COLO668 (cell line): ENCODE measurements around the gene TTN.

Experiments used
- DNase-seq: peaks from one replicate; lab custom pipeline; 2025; ENCODE audit not compliant: unreplicated experiment; lab: John Stamatoyannopoulos, UW

The TTN gene

DNA sequence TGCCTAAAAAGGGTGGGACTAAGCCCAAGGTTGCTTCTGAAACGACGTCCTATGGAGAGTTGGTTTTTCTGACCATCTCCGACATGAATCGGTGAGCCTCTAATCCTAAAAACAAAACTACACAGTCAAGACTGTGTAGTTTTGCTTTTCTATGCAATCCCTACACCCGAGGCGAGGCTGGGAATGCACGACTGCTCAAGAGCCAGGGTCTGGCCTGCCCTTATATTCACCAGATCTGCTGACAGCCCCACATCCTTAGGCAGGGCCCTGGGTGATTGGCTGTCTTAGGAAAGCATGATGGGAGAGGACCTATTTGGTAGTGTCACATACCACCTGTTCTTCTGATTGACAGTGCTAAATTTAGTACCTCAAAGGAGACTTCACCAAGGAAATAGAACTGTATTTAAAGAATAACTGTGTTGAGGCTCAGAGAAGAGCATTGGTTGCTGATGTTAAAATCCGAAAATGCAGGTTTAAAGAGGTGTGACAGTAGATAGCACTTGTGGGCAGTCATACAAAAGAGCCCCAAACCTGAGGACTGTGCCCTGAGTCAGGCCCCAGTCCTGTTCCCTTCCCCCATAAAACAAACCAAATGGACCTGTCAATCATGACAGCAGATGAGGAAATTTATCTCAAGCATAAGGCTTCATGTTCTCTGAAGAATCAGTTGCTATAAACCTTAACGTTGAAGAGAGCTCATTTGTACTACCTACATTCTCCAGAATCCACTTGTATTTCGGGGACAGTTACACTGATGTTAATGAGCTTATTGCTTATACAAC, at the start of gene TTN:
Gene TTN (minus strand): TSS at position 197 of the 782 bp plus-strand sequence. CDS start 2,781 bp downstream, outside the sequence.
- no peak for DNase-seq

- no peak for DNase-seq
Observed at GRCh38 chr2:178855151-178855550, 47.9 kb upstream of the TTN start.

DNA sequence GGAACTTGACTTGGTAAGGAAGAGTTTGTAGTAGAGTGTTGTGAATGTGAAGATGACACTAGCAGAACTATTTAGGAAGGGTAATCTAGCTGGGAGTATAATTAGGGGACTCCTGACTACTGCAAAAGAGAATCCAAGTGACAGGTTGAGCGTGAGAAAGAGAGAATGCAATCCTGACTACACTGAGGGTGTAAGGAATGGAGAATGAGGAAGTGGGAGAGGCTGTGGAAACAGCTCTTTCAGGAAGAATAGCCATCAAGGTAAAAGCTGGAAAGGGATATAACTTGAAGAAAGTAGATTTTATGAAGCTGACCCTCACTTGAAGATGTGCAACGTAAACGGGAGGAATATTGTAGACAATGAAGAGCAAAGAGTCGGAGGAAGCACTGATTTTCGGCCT, 41.1 kb upstream of the TTN start:
- no peak for DNase-seq

DNA sequence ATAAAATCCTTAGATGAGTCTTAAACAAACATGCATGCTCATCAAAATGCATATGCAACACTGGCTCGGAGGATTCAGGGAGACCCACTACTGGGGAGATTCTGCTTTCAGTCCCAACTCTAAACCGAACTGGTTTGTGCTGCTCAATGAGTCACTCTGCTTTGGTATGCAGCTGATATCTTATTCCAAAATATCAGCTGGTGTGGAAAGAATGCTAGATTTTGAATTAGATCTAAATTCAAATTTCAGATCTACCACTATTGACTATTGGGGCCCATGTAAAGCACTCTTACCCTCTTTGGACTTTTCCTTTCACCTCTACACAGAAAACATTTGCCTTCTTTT, 39.2 kb upstream of the TTN start:
- DNase-seq: no peak

DNA sequence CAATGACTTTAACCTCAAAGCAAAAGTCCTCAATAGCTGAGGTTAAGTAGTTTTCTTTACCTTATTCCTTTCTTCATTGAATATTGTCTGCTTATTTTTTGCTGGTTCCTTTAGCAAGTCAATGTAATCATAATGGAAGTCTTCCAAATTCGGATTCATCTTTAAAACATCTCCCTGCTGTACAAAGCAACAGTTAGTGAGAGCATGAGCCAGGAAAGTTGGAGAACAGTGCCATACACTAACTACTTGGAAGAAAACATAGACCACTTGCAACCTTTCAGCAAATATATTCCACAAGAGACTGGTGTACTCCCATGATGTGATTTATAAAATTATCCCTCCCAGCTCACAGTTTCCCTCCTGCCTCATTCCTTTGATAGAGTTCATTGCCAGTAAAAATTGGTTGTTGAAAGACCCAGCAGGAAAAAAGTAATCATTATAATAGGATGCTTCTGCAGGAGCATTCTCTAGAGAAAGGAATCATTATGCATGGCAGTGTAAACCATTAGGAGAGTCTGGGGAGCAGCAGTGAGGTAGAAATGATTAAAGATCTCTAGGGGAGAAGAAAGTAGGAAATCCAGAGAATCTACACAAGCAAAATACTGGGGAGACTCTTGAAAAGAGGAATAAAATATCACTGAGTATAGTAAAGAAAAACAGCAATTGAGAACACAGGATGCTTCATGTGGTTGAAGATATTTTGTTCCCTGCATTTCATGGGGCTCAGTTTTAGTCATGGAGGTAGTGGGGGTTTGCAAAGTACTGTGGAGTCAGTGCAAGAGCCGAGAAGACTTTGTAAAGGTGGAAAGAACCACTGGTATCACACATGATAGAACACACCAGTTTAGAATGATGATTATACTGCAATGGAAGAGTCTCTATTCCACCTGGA, 38.6 kb upstream of the TTN start:
- DNase-seq: no peak

- DNase-seq: no peak
Observed at GRCh38 chr2:178844701-178845100, 37.5 kb upstream of the TTN start.

- no peak for DNase-seq
Observed at GRCh38 chr2:178844269-178844668, 37.0 kb upstream of the TTN start.

DNA sequence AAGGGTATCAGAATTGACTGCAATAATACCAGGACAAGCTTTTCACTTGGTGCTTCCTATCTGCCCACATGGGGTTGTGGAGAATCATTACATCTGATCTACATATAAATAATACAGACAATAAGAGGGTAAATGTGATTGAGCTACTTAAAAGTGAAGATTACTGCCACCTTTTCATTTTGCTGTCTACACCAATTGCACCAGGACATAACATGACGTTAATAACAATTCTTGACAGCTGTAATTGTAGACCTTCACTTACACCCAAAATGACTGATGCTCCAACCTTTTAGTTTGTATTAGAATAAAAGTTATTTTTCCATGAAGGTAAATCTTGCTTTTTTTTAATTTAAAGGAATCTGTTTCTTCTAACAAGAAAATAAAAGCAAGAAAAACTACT, 36.5 kb upstream of the TTN start:
- no peak for DNase-seq

DNA sequence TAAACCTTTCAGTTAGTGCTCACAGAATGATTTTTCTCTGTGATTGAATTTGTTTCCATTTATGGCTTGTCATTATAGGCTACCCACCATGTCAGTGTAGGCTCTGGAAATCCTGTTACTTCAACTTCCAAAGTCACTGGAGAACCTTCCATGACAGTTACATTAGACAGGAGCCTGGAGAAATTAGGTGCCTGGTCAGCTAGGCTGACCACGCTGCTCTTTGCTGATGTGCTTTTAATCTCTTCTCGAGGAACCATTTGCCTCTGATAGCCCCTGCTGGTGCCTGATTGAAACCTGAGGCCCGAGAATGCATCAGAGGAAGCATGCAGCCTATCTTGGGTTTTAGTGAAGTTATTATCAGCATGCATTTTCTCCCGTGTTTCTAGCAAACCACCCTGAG, 29.6 kb upstream of the TTN start:
- no peak for DNase-seq

GRCh38 chr2:178834086-178834485, 26.9 kb upstream of the TTN start:
- DNase-seq: no peak

DNA sequence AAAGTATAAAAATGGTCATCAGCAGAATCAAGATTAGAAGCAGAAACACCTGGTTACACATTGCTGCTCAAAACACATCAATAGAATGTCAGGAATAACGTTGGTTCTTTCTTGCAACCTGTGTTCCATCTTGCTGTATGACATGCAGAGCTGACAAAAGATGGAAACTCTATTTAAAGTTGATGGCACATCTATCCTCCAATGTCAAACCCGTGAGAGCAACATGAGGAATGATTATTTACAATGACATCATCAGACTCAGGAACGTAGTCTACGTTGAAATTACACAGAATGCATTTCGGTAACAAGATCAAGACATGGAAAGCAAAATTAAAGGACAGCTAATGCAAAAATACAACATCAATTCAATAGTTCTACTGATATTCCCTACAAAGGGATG, 26.2 kb upstream of the TTN start:
- DNase-seq: no peak

DNA sequence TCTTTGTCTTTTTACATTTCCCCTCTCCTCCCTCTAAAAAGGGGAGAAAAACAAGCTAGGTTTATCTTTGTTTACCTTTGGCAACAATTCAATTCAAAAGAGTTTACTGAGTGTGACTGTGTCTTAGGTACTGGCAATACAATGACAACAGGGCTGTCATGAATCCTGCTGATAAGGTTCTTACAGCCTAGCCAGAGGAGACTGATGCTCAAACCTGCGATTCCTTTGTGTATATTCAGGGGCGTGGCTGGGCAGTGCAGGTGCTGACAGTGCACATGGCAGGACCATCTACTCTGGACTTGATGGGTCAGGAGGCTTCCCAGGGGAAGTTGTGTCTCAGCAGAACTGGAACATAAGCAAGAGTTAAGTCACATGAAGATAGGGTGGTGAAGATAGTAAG, 23.2 kb upstream of the TTN start:
- peak; percentile 18 for DNase-seq

GRCh38 chr2:178829981-178830380, 22.8 kb upstream of the TTN start:
- no peak for DNase-seq

- DNase-seq: no peak
Observed at GRCh38 chr2:178829299-178829960, 22.2 kb upstream of the TTN start.

GRCh38 chr2:178828486-178828881, 21.3 kb upstream of the TTN start:
- DNase-seq: no peak

- DNase-seq: no peak
Observed at GRCh38 chr2:178827739-178828485, 20.7 kb upstream of the TTN start.

- DNase-seq: no peak
Observed at GRCh38 chr2:178827111-178827510, 19.9 kb upstream of the TTN start.

GRCh38 chr2:178825183-178825582, 18.0 kb upstream of the TTN start:
- no peak for DNase-seq

- DNase-seq: no peak
Observed at GRCh38 chr2:178824181-178824580, 17.0 kb upstream of the TTN start.

GRCh38 chr2:178819992-178820391, 12.8 kb upstream of the TTN start:
- no peak for DNase-seq
